NCI-H82 treated with DMSO at 0.1 percent for 48 hours (cell line): Measurements from ENCODE around the gene HIC2.
"Not testable (repeated sequence)": the region's sequence is repeated elsewhere in the genome, so short reads cannot be mapped to it uniquely, and the experiment has no call there.

Experiments used
- DNase-seq: peaks from one replicate; lab custom pipeline; 2025; ENCODE audit not compliant: unreplicated experiment; lab: John Stamatoyannopoulos, UW

The HIC2 gene

DNA sequence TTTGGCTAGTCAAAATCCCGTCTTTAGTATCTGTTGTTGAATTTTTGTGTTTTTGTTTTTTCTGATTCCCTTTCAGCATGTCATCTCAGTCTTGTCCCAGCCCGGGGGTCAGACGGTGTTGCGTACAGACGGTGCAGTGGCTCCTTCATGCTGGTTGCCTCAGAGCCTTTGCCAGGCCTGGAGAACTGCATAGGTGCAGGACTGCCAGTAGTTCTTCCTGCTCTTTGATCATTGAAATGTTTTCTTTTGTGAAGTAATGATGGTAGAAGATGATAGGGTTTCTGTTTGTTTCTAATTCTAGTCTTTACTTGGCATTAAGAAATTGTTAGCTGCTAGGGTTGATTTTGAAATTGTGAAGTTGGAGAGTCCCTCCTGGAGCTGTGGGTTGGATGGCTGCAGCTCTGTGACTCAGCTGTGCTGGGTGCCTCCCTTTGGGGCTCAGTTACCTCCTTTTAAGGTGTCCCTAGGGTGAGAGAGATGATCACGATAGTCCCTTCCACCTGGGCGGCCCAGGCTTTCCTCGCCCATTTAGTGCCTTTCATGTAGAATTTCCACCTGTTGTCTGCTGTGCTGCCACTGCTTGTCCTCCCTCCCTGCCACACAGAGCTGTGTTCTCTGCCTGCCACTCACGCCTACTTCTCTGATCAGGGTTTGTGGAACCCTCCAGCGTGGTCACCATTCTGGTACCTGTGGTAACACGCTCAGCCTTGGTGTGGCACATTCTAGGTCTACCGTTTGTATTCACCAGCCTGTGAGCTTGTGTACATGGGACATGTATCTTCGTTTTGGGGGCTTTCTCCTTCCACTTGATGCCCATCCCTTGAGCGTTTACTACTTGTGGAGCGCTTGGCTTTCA, 17.4 kb downstream of the HIC2 start:
- DNase-seq, result not testable (repeated sequence)

DNA sequence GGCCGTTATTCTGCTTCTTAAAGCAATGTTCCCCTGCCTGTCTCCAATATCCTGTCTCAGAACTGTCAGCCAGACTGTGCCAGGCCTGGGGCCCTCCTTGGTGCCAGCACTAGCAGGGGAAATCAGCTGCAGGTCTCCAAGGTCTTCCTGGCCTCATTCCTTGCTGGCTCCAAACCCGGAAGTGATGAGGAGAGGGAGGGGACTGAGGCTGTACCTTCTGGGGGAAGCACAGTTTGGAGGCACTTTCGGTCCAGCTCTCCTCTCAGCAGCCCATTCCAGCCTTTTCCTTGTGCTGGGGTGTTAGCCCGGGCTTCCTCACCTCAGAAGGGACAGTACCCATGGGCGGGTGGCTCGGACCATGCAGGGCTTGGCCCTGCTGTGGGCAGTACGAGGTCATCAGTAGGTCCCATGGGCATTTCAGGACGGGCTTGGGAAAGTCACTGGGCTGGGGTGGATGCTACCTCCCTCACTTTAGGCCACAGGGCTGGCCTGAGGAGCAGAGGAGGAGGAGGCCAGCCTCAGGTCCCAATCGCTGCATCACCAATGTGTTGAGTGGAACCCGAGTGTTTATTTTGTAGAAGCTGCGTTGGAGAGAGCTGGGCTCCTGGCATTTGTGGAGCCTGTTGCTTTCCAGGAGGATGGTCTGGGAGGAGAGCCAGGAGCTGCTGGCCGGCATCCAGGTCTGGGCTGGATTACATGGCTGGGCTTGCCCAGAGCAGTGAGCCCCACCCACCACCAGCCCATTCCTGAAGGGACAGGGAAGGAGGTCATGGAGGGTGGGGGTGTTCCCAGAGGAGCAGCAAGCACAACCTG, 19.0 kb downstream of the HIC2 start:
- not testable (repeated sequence) for DNase-seq

DNA sequence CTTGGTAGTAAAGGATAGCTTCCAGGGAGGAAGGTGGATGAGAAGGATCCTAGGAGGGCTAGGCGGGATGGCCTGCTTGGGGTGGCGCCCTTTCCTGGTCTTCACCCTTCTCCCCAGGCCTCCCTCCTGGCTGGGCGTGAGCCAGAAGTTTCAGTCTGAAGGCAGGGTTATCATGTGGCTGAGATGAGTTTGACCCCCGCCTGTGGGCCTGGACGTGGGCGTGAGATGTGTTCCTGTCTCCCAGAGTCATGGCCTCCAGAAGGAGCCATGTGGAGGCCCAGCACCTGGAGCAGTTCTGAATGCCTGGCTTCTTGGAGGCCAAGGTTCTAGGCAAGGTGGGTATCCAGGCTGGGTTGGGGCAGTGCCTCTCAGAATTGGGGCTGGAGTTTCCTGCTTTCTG, 20.8 kb downstream of the HIC2 start:
- DNase-seq, result not testable (repeated sequence)

DNA sequence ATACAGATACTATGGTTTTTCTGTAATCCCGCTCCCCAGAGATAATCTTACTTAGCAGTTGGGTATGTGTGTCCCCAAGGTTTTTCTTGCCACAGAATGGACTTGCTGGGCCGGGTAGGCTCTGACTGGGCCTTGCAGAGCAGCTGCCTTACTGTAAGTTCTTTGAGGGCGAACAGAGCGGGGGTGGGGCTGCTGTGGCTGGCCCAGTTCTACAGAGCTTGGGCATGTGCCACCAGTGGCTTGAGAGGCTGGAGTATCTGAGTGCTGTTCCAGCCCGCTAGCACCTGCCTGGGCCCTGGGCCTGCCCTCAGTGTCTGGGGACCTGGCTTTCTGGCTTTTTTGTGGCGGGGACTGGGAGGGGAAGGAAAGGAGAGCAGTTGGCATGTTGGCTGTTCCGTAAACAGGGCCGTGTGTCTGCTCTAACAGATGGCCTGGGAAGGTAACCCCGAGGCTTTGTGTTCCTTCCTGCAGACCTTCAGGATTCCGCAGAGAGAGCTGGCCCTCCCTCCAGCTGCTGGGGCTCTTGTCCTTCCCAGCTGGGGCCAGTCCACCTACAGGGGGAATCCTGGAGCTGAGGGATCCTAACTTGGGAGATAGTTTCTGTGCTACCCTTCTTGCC, 23.0 kb downstream of the HIC2 start:
- not testable (repeated sequence) for DNase-seq

DNA sequence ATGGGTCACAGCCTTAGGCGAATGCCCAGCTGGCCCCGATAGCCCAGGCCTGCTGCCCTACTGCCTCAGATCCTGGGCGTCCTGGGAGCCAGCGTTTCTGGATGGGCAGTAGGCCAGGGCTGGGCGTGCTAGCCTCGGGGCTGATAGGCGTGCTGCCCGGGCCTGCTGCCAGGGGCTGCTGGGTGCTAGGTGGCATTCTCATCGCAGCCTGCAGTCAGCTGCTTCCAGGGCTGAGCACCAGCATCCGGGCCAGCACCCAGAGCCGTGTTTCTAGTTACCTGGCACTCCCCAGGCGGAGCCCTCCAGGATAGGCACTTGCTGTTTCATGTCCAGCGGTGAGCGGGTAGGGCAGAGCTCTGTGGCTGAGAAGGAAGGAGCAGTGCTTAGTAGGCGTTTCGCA, 23.5 kb downstream of the HIC2 start:
- not testable (repeated sequence) for DNase-seq

DNA sequence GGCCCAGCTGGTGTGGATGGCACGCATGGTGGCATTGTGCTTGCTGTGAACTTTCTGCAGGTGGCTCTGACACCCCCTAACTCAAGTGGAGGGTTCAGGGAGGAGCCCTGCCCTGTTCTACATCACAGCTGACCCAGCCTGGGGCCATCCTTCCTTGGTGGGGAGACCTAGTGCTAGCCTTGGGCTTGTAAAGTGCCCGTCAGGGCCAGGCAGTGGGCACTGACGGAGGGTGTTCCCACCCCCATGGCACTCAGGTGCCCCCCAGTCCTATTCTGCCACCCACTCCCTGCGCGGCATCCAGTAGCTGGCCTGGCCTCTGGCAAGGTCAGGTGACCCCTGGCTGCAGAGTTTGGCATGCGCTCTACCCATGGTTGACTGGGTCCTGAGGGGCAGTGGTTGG, 24.0 kb downstream of the HIC2 start:
- not testable (repeated sequence) for DNase-seq

DNA sequence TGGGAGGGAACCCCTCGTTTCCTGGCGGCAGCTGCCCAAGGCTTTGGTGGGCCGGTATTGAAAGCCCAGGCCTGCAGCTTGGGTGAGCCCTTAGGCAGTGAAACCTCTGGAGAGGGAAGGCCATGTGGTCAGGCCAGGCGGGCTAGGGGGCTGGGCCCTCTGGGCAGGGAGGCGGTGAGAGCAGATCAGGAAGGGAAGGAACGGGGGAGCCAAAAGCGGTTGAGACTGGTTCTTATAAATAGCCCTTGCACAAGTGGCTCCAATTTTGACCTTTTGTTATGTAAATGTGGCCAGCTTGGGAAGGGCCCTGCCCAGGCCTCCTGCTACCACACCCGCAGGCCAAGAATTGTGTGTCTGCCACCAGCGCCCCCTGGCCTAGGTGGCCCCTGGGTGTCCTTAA, 25.0 kb downstream of the HIC2 start:
- not testable (repeated sequence) for DNase-seq

DNA sequence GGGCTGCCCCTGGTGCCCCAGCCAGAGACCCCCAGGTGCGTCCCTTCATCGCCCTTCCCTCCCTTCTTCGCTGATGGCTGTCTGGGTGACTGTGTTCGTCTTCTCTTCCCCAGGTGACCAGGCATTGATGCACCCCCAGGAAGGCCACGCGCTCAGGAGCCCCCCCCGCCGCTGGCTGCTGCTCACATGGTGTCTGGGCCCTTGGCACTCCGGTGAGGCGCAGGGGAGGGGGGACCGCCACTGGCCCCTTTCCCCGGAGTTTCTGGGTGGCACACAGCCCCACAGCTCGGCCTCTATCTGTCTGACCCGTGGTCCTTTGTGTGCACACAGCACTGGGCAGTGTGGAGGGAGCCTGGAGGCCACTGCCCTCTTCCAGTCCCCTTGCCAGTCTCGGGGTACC, 25.5 kb downstream of the HIC2 start:
- not testable (repeated sequence) for DNase-seq

DNA sequence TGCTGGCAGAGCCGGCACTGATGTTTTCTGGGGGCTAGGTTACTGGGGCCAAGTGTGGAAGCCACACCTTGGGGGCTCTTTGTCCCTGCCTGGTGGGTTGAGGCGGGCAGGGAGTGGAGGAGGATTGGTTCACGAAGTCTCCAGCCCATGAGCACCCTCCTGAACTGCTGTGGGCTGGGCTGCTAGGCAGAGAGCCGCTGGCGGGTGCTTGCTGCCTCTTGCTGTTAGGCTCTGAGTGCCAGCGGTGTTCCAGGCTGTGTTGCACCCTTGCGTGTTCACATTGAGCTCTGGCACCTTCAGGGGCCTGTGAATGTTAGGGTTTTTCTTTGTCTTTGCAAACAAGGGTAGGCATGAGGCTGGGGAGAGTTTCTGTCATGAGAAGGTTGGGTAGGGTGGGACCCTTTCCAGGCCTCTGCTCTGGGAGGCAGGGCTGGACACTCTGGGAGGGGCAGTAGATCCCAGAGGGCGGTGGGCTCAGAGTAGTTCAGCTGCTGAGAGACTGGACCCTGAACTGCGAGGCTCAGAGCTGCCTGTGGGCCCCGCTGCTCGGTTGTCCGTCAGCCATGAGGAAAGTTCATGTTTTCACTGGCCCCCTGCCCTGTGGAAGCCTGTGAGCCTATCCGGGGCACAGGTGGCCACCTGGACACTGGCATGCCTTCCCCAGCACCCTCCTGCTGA, 26.0 kb downstream of the HIC2 start:
- DNase-seq, result no peak

DNA sequence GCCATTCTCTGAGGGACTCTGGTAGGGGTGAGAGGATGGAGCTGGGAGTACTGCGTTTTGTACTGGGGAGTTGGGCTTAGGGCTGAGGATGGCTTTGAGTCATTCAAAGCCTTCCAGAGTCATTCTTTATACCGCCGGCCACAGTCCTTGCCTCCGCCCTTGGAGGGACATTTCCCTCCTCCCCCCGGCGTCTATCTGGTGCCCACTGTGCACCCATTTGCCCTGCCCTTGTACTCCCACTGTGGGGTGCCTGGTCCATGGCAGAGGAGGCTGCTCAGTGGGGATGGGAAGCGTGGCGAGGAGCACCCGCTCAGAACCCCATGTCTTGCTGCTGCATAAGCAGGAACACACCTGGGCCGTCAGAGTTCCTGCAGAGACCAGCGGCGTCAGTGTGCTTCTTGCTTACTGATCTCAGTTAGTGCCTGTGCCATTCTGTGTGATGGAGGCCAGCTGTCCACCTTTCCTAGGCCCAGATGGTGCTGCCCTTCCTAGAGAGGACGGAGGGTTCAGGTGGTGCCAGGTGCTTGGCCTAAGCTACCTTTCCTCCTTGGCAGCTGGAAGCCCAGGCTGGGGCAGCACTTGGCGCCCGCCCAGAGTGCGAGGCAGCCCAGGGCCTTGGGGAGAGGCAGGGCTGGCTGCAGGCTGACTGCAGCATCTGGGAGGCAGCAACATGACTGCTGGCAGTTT, 26.7 kb downstream of the HIC2 start:
- DNase-seq, result no peak

DNA sequence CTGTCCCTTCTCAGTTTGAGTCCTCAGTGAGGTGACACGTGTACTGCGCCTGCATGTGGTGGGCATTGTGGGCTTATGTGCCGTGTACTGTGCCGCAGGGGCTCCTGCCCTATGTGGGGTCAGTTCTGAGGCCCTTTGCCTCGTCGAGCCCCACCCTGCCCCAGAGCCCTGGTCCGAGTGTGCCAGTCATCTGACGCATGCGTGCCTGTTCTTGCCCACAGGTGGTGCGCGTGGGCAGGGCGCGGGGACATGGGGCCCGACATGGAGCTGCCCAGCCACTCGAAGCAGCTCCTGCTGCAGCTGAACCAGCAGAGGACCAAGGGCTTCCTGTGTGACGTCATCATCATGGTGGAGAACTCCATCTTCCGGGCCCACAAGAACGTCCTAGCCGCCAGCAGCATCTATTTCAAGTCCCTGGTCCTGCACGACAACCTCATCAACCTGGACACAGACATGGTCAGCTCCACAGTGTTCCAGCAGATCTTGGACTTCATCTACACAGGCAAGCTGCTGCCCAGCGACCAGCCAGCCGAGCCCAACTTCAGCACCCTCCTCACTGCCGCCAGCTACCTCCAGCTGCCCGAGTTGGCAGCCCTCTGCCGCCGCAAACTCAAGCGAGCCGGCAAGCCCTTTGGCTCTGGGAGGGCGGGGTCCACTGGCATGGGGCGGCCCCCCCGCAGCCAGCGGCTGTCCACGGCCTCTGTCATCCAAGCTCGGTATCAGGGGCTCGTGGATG, 27.7 kb downstream of the HIC2 start:
- DNase-seq, result no peak

DNA sequence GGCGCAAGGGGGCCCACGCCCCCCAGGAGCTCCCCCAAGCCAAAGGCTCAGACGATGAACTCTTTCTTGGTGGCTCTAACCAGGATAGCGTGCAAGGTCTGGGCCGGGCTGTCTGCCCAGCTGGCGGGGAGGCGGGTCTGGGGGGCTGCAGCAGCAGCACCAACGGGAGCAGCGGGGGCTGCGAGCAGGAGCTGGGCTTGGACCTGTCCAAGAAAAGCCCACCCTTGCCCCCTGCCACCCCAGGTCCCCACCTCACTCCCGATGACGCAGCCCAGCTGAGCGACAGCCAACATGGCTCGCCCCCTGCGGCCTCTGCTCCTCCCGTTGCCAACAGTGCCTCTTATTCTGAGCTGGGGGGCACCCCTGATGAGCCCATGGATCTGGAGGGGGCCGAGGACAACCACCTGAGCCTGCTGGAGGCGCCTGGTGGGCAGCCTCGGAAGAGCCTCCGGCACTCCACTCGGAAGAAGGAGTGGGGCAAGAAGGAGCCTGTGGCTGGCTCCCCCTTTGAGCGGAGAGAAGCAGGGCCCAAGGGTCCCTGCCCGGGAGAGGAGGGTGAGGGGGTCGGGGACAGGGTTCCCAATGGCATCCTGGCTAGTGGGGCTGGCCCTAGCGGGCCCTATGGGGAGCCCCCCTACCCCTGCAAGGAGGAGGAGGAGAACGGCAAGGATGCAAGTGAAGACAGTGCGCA, 28.4 kb downstream of the HIC2 start:
- DNase-seq, result no peak

DNA sequence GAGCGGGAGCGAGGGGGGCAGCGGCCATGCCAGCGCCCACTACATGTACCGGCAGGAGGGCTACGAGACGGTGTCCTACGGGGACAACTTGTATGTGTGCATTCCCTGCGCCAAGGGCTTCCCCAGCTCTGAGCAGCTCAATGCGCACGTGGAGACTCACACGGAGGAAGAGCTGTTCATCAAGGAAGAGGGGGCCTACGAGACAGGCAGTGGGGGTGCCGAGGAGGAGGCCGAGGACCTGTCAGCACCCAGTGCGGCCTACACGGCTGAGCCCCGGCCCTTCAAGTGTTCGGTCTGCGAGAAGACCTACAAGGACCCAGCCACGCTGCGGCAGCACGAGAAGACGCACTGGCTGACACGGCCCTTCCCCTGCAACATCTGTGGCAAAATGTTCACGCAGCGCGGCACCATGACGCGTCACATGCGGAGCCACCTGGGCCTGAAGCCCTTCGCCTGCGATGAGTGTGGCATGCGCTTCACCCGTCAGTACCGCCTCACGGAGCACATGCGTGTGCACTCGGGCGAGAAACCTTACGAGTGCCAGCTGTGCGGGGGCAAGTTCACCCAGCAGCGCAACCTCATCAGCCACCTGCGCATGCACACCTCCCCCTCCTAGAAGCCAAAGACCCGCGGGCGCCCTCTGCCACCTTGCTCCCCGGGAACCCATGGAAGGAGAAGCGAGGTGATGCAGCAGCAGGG, 29.1 kb downstream of the HIC2 start:
- DNase-seq, result no peak

DNA sequence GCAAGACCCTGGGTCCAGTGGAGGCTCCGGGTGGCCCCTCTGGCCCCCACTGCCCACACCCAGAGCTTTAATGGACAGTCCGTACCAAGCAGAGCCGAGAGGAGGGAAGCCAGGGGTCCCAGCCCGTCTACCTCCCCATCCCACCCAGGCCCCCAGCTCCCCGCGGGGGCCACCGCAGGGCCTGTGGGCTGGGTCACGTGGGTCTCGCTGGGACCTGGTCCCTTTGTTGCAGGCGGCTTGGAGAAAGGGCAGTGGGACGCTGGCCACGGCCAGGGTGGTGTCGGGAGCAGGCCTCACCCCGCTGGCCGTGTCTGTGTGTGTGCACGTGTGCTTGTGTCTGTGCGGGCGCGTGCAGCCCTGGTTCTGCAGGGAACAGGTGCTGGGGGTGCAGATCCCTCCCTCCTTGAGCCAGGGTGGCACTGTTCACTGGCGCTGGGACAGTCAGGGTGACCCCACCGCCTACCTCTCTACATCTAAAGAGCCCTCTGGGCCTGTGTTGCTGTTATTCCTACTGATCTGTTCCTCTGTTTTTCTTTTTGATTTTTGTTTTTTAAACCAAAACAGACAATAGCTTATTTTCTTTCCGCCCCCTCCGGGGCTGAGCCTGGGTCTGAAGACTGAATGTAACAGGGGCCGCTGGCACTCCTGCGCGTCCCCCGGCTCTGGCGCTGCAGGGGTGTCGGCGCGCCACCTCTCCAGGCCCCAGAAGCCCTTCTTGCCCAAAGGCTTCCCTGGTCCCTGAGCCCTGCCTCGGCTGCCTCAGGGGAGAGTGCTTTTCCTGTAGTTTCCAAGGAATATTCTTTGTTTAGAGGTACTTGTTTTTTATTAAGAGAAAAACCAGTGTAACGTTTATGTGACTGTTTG, 29.9 kb downstream of the HIC2 start:
- no peak for DNase-seq

DNA sequence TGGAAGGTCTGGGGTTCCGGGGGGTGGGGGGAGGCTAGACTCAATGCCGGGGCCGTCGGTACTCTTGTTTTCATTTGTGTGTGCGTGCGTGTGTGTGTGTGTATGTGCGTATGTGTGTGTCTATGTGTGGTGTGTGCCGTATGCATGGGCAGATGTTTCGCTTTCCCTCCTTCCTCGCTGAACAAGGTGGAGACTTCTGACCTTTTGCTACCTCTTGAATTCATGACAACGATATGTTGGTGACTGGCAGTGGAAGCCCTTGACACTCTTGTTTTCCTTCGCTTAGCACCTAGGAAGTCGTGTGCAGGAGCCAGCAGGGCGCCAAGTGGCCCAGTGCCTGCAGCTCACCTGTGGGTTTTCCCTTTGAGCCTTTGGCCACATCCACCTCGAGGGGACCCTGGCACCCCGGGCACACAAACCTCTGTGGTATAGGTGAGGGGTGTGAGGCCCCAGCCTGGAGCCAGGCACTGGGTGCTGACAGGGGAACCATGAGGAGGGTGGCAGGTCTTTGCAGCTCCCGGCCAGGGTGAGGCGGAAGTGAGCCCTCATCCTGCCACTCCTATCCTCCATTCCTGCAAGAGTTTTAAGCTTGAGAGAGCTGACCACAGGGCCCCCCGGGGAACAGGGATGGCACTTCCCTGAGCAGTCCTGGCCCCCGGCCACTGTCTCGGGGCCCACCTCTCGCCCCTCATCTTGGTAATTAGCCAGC, 30.7 kb downstream of the HIC2 start:
- no peak for DNase-seq

DNA sequence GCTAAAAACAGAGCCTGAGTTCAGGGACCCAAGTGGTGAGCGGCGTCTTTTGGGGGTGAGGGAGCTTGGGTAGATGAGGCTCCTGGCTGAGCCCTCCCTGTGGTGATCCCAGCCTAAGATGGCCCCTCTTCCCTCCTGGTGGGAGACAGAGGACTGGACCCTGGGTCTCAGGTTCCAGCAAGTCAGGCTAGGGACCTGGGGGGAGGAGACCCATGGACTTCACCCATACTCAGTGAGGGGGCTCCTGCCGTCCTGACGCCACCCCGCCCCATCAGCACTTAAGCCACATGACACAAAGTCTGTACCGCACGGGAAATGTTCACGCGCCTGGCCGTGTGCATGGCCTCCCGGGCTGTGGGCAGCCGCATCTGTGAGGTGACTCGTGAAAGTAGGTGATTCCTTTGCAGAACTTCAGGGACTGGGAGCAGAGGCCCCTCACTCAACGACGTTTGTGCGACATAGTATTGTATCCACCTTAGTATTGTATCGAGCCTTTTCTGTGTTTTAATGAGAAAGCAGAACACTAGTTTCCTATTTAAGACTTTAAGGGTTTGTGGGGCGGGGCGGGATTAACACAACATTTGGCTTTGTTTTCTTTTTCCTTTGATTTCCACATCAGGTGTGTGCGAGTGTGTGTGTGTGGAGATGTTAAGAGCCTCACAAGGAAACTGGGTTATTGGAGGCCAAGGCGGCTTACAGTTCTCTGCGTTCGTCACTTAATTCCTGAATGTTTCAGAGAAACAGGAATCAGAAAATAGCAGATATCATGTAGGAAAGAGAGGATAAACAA, 31.7 kb downstream of the HIC2 start:
- DNase-seq, result no peak
